Hepatocyte (in vitro differentiated cells): ENCODE measurements around the gene NAT10.
"Not testable (repeated sequence)": the region's sequence is repeated elsewhere in the genome, so short reads cannot be mapped to it uniquely, and the experiment has no call there.

ENCODE experiments used
- EZH2 ChIP-seq: fragments of 200-600 bp; sonication (generic); IDR thresholded peaks from 2 replicates; pipeline ENCODE4 v1.6.1; 2016; ENCODE audit warnings: antibody characterized with exemption, mild to moderate bottlenecking, borderline replicate concordance
- TF ChIP-seq, protein P1 (sequence below): fragments of 200-600 bp; sonication (generic); IDR thresholded peaks from 2 replicates; pipeline ENCODE4 v1.5.1; 2016; ENCODE audit warnings: antibody characterized with exemption, mild to moderate bottlenecking; ENCODE audit not compliant: poor library complexity

DNA sequence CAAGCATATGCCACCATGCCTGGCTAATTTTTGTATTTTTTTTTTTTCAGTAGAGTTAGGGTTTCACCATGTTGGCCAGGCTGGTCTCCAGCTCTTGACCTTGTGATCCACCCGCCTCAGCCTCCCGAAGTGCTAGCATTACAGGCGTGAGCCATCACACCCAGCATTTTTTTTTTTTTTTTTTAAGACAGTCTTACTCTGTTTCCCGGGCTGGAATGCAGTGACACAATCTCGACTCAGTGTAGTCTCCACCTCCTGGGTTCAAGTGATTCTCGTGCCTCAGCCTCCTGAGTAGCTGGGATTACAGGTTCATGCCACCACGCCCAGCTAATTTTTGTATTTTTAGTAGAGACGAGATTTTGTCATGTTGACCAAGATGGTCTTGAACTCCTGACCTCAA, 38.7 kb upstream of the NAT10 start:
- not testable (repeated sequence) for TF ChIP-seq EZH2
- TF ChIP-seq, protein P1, sequence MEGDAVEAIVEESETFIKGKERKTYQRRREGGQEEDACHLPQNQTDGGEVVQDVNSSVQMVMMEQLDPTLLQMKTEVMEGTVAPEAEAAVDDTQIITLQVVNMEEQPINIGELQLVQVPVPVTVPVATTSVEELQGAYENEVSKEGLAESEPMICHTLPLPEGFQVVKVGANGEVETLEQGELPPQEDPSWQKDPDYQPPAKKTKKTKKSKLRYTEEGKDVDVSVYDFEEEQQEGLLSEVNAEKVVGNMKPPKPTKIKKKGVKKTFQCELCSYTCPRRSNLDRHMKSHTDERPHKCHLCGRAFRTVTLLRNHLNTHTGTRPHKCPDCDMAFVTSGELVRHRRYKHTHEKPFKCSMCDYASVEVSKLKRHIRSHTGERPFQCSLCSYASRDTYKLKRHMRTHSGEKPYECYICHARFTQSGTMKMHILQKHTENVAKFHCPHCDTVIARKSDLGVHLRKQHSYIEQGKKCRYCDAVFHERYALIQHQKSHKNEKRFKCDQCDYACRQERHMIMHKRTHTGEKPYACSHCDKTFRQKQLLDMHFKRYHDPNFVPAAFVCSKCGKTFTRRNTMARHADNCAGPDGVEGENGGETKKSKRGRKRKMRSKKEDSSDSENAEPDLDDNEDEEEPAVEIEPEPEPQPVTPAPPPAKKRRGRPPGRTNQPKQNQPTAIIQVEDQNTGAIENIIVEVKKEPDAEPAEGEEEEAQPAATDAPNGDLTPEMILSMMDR = not testable (repeated sequence)
